Right kidney (tissue), 1 donor: Measurements from ENCODE around the gene SERP2.

Experiments
- DNase-seq: peaks from one replicate; pipeline ENCODE4 v3.0.0-alpha.2; 2016

Gene SERP2

DNA sequence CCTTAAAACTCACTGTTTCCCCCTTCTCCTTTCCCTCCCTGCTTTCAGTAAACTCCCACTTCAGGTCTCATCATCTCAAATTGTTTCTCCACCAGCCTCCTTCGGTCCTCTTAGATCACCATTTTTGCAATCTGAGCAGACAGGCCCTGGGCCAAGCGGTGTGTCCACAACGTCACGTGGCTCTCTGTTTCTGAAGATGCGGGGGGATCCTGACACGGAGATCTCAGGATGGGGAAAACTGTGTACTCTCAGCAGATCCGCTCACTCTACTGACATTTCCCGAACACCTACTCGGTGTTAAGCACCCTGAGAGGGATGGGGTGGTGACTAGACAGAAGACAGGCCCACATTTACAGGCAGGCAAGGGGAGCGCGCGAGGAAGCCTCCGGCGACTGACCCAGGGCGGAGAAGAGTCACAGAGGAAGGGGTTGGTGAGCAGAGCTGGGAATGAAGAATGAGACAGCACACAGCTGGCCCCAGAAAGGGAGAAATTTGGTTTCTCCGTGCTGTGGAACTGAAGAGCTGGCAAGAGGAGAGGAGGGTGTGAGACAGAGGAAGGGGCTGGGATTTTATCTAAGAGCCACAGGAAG, 38.8 kb downstream of the SERP2 start:
- no peak for DNase-seq

DNA sequence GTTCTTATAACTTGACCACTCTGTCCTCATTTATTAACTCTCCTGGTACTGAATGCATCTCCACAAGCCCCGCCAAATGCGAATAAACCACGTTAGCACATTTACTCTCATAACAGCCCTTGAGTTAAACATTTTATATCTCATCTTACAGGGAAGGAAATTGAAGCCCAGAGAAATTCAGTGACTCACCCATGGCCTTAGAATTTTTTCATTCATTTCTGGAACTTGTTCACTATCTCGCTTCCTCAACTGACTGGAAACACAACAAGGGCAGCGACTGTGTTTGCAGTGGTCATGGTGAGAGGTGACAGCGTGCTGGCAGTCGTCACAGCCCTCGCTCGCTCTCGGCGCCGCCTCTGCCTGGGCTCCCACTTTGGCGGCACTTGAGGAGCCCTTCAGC, 39.5 kb downstream of the SERP2 start:
- DNase-seq, result no peak

DNA sequence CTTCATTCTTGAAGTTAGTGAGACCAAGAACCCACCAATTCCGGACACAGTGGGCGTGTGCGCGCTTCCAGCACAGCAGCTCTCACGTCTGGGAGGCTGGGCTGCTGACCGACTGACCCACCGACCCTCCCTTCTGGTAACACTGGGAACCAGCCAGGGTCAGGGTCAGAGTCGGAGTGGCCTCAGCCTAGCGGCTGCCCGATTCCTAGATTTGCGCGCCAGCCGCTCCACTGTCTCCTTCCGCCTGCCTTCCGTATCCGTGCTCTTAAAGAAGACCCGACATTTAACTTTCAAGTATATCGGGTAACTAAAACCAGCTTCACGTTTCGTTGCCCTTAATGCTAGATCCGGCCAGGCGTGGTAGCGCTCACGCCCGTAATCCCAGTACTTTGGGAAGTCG, 41.1 kb downstream of the SERP2 start:
- no peak for DNase-seq

GRCh38 chr13:44415815-44416214, 42.2 kb downstream of the SERP2 start:
- peak; percentile 28 for DNase-seq

GRCh38 chr13:44416301-44416700, 42.7 kb downstream of the SERP2 start:
- DNase-seq, result no peak

- DNase-seq, result no peak
Observed at GRCh38 chr13:44416744-44417143, 43.1 kb downstream of the SERP2 start.

- DNase-seq, result no peak
Observed at GRCh38 chr13:44417446-44417845, 43.8 kb downstream of the SERP2 start.

- no peak for DNase-seq
Observed at GRCh38 chr13:44417876-44418275, 44.3 kb downstream of the SERP2 start.

DNA sequence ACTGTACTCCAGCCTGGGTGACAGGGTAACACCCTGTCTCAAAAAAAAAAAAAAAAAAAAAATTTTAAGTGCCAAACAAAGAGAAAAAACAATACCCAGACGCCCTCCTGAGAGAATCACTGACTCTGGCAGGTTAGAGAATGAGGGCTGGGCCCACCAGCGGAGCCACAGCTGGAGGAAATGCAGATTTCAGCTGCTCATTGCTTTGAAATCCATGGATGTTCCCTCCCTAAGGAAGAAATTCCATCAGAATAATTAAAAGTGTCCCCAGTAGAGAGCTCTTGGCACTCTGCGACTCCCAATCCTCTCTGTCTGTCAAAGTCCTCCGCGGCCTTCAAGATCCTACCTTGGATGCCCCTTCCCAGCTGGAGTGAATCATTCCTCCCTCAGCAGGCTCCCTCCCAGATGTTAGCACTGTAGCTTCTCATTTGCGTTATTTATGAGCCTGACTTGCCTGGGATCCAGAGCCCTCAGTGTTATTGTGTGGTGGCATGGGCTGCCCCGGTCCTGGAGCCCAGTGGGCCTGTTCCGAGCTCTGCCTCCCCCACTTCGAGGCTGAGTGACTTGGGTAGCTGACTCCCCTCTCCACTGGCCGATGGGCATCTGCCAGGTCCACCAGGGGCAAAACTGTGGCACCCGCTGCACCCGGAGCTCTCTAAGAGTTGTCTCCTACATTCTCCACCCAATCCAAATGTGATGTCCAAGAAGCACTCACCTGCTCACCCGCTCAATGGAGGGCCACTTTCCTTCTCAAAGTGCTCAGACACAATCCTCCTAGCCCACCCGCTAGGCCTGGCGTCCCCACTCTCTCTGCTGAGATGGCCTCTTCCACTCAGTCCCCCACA, 47.0 kb downstream of the SERP2 start:
- no peak for DNase-seq

DNA sequence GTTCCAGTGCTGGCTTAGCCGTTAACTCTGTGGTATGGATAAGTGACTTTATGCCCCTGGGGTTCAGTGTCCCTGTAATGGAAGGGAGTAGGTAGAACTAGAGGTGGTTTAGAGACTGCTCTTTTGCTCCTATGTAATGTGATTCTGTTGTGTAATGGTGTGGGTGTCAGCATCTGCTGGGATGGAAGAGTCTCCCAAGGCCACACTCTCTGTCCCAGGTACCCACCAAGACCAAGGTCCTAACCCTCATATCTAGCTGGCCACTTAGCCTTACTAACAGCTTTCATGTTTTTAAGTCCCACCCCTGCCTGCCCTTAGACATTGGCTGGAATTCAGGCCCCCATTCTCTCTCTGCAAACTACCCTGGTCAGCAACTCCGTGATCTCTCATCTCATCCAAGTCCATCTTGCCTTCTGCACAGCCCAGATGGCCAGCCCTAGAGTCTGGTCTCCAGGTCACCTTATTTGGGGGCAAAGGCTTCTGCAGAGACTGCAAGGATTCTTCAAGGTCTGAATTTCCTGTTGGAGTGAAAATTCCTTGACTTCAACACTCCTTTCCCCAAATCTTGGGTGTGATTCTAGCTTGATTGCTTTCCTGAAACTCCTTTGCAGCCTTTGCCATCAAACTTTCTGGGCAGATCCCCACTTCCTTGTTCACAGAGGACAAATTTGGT, 48.4 kb downstream of the SERP2 start:
- DNase-seq, result no peak

DNA sequence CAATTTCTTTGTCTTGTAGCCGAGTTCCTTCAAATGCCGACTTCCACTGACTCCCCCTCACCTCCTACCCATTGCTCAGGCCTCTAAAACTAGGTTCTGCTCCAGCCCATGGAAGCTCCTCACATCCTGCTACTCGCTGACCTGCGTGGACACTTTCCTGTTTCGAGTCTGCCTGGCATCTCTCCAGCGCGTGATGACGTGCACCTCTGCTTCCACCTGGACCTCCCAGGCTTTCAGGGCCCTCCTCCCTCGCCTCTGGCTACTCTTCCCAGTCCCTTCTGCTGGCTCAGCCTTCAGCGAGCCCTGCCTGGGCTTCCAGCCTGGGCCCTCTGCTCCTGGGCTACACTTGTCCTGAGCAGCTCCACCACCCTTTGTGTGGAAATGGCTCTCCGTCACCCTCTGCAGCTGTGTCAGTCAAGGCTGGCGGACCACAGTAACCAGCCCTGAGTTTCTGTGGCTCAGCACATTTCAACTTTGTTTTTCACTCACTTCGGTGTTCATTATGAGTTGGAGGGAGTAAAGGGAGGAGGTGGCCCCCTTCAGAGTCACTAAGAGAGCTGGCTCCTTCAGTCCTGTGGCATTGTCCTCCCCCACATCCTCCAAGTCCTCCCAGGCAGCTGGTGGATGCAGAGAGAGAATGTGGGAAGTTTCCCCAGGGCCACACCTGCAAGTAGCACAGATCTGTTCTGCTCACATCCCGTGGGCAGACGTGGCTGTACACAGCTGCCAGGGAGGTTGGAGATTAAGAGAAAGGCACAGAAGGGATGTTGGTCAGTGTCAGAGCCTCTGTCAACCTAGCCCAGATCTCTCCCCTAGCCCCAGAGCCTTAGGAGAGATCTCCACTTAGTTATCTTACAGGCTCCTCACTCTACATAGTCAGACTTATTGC, 49.4 kb downstream of the SERP2 start:
- DNase-seq, result peak; percentile 30

DNA sequence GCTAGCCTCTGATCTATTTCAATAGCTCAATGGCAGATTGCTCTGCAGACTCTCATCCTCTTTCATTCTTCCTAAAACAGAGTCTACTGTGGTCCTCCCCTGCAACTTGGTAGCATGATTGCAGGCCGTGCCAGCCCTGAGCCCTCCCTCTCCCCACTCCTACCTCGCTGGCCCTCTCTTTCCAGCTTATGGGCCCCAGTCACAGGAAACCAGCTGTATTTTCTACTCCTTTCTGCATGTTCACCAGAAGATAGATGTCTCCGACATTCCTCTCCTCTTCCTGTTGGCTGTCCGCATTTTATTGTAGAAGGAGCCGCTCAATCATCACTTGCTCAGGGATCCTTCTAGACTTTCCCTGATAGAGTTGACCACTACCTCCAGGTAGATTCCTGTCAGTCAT, 50.2 kb downstream of the SERP2 start:
- DNase-seq, result no peak

- no peak for DNase-seq
Observed at GRCh38 chr13:44425041-44425814, 51.6 kb downstream of the SERP2 start.

DNA sequence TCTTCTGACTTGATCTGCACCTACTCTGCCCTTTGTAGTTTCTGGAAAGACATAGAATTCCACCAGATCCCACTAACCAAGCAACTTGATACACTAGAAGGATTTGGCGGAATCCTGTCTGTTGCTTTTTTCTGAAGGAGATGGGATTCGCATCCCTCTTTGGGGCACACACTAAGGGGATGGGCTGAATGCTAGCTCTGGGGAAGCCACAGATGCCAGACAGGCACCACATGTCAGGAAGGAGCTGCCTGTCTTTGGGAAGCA, 52.1 kb downstream of the SERP2 start:
- DNase-seq, result no peak

DNA sequence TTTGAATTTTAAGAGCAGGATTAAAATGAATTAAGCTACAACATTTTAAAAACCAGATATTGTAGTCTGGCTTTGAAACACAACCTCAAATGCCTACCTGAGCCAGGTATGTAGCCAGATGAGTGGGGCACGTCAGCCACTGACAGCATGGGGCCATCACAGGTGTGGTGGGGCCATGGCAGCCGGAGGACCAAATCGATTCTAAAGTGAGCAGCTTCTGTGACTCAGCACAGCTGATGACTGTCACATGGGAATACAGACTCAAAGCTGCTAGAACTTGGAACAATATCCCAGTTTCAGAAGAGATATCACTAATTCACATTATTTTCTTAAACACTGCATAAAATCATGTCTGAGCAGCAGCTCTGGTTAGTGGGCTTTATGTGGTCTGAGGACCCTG, 52.8 kb downstream of the SERP2 start:
- DNase-seq, result no peak

DNA sequence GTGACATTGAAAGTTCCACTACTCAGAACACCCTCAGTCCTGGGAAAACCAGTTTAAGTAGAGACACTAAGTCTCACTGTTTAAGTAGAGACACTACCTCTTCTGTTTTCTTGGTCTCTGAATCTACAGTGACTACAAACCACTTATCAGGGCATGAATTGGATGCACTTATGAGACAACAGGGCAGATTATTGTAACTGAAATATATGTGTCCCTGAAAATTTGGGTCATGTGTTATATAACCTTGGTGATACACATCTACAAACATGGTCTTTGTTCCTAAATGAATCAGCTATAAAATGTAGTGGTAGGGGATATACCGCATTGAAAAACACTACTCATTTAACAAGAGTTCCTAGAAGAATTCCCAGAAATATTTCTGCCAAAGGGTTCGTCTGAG, 55.7 kb downstream of the SERP2 start:
- no peak for DNase-seq

GRCh38 chr13:44431150-44431549, 57.5 kb downstream of the SERP2 start:
- no peak for DNase-seq

DNA sequence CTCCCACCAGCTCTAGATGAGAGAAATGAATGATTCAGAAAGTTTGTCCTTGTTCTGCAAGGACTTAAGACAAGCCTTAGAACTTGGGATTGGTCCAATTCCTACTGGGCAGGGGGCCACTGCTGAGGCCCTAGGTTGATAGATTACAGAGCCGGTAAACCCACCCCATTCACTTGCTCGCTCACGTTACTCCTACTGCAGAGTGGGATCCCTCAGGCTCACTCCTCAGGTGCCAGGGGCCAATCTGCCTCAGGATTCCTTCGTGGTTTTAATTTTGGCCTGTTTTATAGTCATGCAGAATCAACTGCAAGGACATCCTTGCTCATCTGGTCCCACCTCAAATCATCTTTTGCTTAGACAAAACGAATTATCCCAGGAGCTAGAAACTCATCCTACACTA, 59.0 kb downstream of the SERP2 start:
- DNase-seq, result no peak

DNA sequence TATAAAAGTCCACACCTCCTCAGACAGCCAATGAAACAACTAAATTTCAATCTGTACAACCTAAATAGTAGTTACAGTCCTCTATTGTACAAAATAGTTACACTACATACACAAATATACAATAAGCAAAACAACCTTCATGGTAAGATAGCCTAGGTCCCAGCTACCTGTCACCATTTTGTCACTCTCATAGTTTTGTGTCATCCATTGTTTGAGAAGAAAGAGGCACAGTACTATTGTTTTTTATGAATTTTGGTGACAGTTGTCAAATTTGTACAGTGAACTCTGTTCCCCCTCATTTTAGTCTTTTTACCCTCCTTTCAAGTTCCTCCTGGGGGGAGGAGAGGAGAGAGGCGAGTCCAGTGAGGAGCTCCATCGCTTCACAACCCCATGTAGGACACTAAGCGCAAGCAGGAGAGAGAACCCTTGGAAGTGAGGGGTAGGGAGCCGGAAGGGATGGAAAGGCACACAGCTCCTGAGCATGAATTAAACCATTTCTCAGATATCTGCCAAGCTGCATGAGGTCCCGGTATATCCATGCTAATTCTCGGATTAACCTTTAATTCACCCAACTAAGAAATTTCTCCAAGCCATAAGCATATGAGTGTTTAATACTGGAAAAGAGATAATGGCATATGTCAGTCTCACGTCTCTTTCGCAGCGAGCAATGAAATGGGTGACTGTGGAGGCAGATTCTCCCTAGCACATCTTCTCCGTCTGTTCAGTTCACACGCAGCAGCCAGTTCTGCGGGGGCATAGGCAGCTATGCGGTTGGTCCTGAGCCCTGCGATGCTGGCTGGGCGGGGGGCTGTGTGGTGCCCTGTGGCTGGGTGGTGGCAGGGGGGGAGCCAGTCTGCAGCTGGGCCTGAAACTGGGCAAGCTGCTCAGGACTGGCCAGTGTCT, 60.5 kb downstream of the SERP2 start:
- DNase-seq, result no peak

GRCh38 chr13:44434766-44435141, 61.1 kb downstream of the SERP2 start:
- no peak for DNase-seq
